Measurements from ENCODE around the gene XKR7. TPM values are rescaled to one million over a fixed set of nuclear protein-coding genes. Genes with fewer than 3 reads are reported as not detected.

The XKR7 gene
- total RNA-seq, 1 experiment from 2014 or later = 1.3 TPM

DNA sequence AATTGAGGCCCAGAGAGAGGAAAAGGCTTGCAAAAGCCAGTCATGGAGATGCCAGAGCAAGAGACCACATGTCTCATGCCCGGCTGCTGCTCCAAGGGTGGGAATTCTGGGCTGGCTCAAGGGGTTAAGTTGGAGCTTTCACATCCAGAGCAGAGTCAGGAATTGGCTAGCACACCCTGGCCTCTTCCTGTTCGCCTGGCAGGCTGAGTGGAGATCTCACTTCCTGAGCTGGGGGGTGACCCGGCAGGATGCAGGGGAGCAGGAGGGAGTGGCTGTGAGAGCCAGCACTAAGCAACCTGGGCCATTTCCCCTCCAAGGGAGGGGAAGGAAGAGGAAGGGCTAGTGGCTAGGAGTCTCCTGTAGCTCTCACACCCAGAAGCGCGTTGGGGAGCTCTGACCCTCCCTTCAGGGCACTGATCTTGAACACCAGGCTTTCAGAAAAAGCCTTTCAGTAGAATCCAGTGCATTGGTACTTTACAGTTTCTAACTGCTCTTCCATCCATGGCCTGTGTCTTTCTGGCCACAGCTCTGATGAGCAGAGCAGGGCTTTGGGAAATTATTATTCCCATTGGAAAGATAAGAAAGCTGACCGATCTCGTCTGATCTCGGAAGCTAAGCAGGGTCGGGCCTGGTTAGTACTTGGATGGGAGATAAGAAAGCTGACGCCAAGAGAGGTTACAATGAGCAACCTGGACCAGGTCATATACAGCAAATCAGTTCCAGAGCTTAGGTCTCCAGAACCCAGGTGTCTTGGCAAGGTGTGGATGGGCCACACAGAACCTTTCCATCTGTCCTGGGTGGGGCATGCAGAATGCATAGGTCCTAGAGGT lies 40.1 kb downstream of the XKR7 start:
- H3K9me3 ChIP-seq (ENCODE audit: control insufficient read depth, low read depth, low read length) = no peaks in the 10 kb centered on the region
- H3K23me2 ChIP-seq (ENCODE audit: insufficient read length, low read depth, low read length, poor library complexity, severe bottlenecking) = no peaks in the 10 kb centered on the region
- Mint-ChIP-seq H3K27me3 (ENCODE audit: low read depth) (no peaks in the 10 kb centered on the region; the same call in none of the 2 replicates), H3K4me1 (peaks cover 56 to 59% of the 10 kb centered on the region in 2 experiments), H3K27ac (peak overlapping the region; percentile 53 to 91 (median 71); a peak in 6 of 7 replicates), H3K36me3 (ENCODE audit: insufficient read depth in 1 of 3, low read depth in 3 of 3) (no peaks in the 10 kb centered on the region), H3K9me3 (no peaks in the 10 kb centered on the region; a peak in 1 of 5 replicates), H3K4me3 (peak overlapping the region in 1 of 2 experiments; percentile 59; a peak in 2 of 5 replicates)
- peak; percentile 80 for DNase-seq
- H4K20me1 ChIP-seq (ENCODE audit: control insufficient read depth, insufficient read depth, insufficient read length) = no peaks in the 10 kb centered on the region
- no peak overlapping the region for H3K23ac ChIP-seq (ENCODE audit: insufficient read length, low read depth, low read length)
- H2BK120ac ChIP-seq (ENCODE audit: low read depth, low read length, poor library complexity, severe bottlenecking) = no peak overlapping the region
- H2BK15ac ChIP-seq (ENCODE audit: low read depth, low read length) = no peak overlapping the region
- no peak overlapping the region for H3K4ac ChIP-seq (ENCODE audit: low read depth, low read length)
- TF ChIP-seq, protein P1, sequence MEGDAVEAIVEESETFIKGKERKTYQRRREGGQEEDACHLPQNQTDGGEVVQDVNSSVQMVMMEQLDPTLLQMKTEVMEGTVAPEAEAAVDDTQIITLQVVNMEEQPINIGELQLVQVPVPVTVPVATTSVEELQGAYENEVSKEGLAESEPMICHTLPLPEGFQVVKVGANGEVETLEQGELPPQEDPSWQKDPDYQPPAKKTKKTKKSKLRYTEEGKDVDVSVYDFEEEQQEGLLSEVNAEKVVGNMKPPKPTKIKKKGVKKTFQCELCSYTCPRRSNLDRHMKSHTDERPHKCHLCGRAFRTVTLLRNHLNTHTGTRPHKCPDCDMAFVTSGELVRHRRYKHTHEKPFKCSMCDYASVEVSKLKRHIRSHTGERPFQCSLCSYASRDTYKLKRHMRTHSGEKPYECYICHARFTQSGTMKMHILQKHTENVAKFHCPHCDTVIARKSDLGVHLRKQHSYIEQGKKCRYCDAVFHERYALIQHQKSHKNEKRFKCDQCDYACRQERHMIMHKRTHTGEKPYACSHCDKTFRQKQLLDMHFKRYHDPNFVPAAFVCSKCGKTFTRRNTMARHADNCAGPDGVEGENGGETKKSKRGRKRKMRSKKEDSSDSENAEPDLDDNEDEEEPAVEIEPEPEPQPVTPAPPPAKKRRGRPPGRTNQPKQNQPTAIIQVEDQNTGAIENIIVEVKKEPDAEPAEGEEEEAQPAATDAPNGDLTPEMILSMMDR (conservative IDR thresholded peaks at IDR 0.05) = no peak
- no peak overlapping the region for H4K8ac ChIP-seq (replicated peaks; ENCODE audit: insufficient read length, low read depth, low read length)
- WGBS (ENCODE audit: extremely low coverage, insufficient read length, low lambda C conversion rate) = no CpG with 5 or more reads among the region's 10 CpGs
- H2BK5ac ChIP-seq (ENCODE audit: insufficient read length, low read length) = no peak overlapping the region
- H3K27ac ChIP-seq (ENCODE audit: insufficient read length, low read depth, low read length) = no peak overlapping the region
- H2BK20ac ChIP-seq (ENCODE audit: low read depth, low read length, poor library complexity, severe bottlenecking) = no peak overlapping the region
- H3K79me1 ChIP-seq (ENCODE audit: insufficient read depth, low read depth, low read length, poor library complexity, severe bottlenecking) = no peaks in the 10 kb centered on the region
- H3K27me3 ChIP-seq (ENCODE audit: insufficient read depth, low read length) = no peaks in the 10 kb centered on the region
- H3K9ac ChIP-seq (ENCODE audit: extremely low read depth, insufficient read length, low read length) = no peak overlapping the region
- H2AK5ac ChIP-seq (ENCODE audit: insufficient read length, low read length) = no peak overlapping the region
- H2BK12ac ChIP-seq (ENCODE audit: insufficient read length, low read depth, low read length) = no peak overlapping the region
- H3K18ac ChIP-seq (ENCODE audit: insufficient read length, low read depth, low read length) = peak overlapping the region; percentile 60
- peaks cover 2% of the 10 kb centered on the region; the same call in 1 of the 2 replicates for H3K4me1 ChIP-seq (ENCODE audit: insufficient read depth, low read length)
- no peak overlapping the region for H2AFZ ChIP-seq (ENCODE audit: low read length)
- H4K5ac ChIP-seq (ENCODE audit: insufficient read length, low read depth, low read length) = no peak overlapping the region
- H3K56ac ChIP-seq (ENCODE audit: insufficient read length, low read depth, low read length) = no peak overlapping the region
- H3K14ac ChIP-seq (ENCODE audit: insufficient read depth, low read length) = no peak overlapping the region
- H4K91ac ChIP-seq (ENCODE audit: insufficient read length, low read depth, low read length) = no peak overlapping the region
- no peak overlapping the region for H3T11ph ChIP-seq (ENCODE audit: low read length)
- no peak overlapping the region for H3K4me2 ChIP-seq (ENCODE audit: insufficient read depth, insufficient read length, low read length)
- H3K79me2 ChIP-seq (ENCODE audit: insufficient read depth, low read length) = no peaks in the 10 kb centered on the region

Data from H9 (cell line).